Measurements from ENCODE around the gene GPAM. TPM values are rescaled to one million over a fixed set of nuclear protein-coding genes. Genes with fewer than 3 reads are reported as not detected.
"Not testable (repeated sequence)": the region's sequence is repeated elsewhere in the genome, so short reads cannot be mapped to it uniquely, and the experiment has no call there.

Gene GPAM
- total and polyA plus RNA-seq, 4 donors: 16.8 to 25.7 (median 24.1) TPM

GRCh38 chr10:112203328-112204076 is 19.9 kb upstream of the GPAM start:
- 80% methylated on average over 2 of the region's 4 CpGs for WGBS (ENCODE audit: insufficient coverage)
- DNase-seq (ENCODE audit: low read depth in 4 of 6, low spot score in 6 of 6): no peak
- Histone ChIP-seq H3K4me1 (ENCODE audit: control insufficient read depth, insufficient read depth, low read length) (no peaks in the 10 kb centered on the region), H3K36me3 (ENCODE audit: control insufficient read depth, insufficient read depth, low read length) (no peaks in the 10 kb centered on the region), H3K27me3 (ENCODE audit: control insufficient read depth, insufficient read depth, low read length) (no peaks in the 10 kb centered on the region), H3K4me3 (ENCODE audit: low read depth, low read length) (no peak overlapping the region), H3K9me3 (ENCODE audit: control insufficient read depth, insufficient read depth, low read length) (no peaks in the 10 kb centered on the region), H3K27ac (ENCODE audit: low read depth, low read length) (no peak overlapping the region)

- no peak overlapping the region for H3K27ac ChIP-seq (ENCODE audit: low read depth, low read length)
- H3K27me3 ChIP-seq (ENCODE audit: control insufficient read depth, insufficient read depth, low read length): no peaks in the 10 kb centered on the region
- no peaks in the 10 kb centered on the region for H3K36me3 ChIP-seq (ENCODE audit: control insufficient read depth, insufficient read depth, low read length)
- no peaks in the 10 kb centered on the region for H3K9me3 ChIP-seq (ENCODE audit: control insufficient read depth, insufficient read depth, low read length)
- 100% methylated on average over 2 of the region's 6 CpGs for WGBS (ENCODE audit: insufficient coverage)
- H3K4me1 ChIP-seq (ENCODE audit: control insufficient read depth, insufficient read depth, low read length): no peaks in the 10 kb centered on the region
- DNase-seq (ENCODE audit: low read depth in 4 of 6, low spot score in 6 of 6): no peak
- no peak overlapping the region for H3K4me3 ChIP-seq (ENCODE audit: low read depth, low read length)
Observed at GRCh38 chr10:112202561-112203241, 19.1 kb upstream of the GPAM start.

GRCh38 chr10:112202076-112202475 is 18.5 kb upstream of the GPAM start:
- Histone ChIP-seq H3K36me3 (ENCODE audit: control insufficient read depth, insufficient read depth, low read length) (no peaks in the 10 kb centered on the region), H3K27me3 (ENCODE audit: control insufficient read depth, insufficient read depth, low read length) (no peaks in the 10 kb centered on the region), H3K4me3 (ENCODE audit: low read depth, low read length) (no peak overlapping the region), H3K27ac (ENCODE audit: low read depth, low read length) (no peak overlapping the region), H3K4me1 (ENCODE audit: control insufficient read depth, insufficient read depth, low read length) (no peaks in the 10 kb centered on the region), H3K9me3 (ENCODE audit: control insufficient read depth, insufficient read depth, low read length) (no peaks in the 10 kb centered on the region)
- no peak for DNase-seq (ENCODE audit: low read depth in 4 of 6, low spot score in 6 of 6)
- WGBS (ENCODE audit: insufficient coverage): no CpG with 5 or more reads among the region's 1 CpG

GRCh38 chr10:112201334-112201733 is 17.8 kb upstream of the GPAM start:
- H3K4me1 ChIP-seq (ENCODE audit: control insufficient read depth, insufficient read depth, low read length): no peaks in the 10 kb centered on the region
- H3K27me3 ChIP-seq (ENCODE audit: control insufficient read depth, insufficient read depth, low read length): no peaks in the 10 kb centered on the region
- no peak for DNase-seq (ENCODE audit: low read depth in 4 of 6, low spot score in 6 of 6)
- no peaks in the 10 kb centered on the region for H3K9me3 ChIP-seq (ENCODE audit: control insufficient read depth, insufficient read depth, low read length)
- WGBS (ENCODE audit: insufficient coverage): 44% methylated on average over 1 of the region's 1 CpG
- no peaks in the 10 kb centered on the region for H3K36me3 ChIP-seq (ENCODE audit: control insufficient read depth, insufficient read depth, low read length)
- no peak overlapping the region for H3K27ac ChIP-seq (ENCODE audit: low read depth, low read length)
- no peak overlapping the region for H3K4me3 ChIP-seq (ENCODE audit: low read depth, low read length)

GRCh38 chr10:112200259-112200658 is 16.7 kb upstream of the GPAM start:
- not testable (repeated sequence) for H3K27me3 ChIP-seq (ENCODE audit: control insufficient read depth, insufficient read depth, low read length); H3K4me3 ChIP-seq (ENCODE audit: low read depth, low read length); H3K4me1 ChIP-seq (ENCODE audit: control insufficient read depth, insufficient read depth, low read length); H3K36me3 ChIP-seq (ENCODE audit: control insufficient read depth, insufficient read depth, low read length); H3K9me3 ChIP-seq (ENCODE audit: control insufficient read depth, insufficient read depth, low read length); H3K27ac ChIP-seq (ENCODE audit: low read depth, low read length); DNase-seq (ENCODE audit: low read depth in 4 of 6, low spot score in 6 of 6)
- WGBS (ENCODE audit: insufficient coverage): 80% methylated on average over 1 of the region's 5 CpGs

- H3K4me3 ChIP-seq (ENCODE audit: low read depth, low read length); DNase-seq (ENCODE audit: low read depth in 4 of 6, low spot score in 6 of 6): not testable (repeated sequence)
Observed at GRCh38 chr10:112197662-112198061, 14.1 kb upstream of the GPAM start.

GRCh38 chr10:112195224-112195623 is 11.7 kb upstream of the GPAM start:
- H3K9me3 ChIP-seq (ENCODE audit: control insufficient read depth, insufficient read depth, low read length): no peaks in the 10 kb centered on the region
- WGBS (ENCODE audit: insufficient coverage): 78% methylated on average over 6 of the region's 7 CpGs
- no peak overlapping the region for H3K27ac ChIP-seq (ENCODE audit: low read depth, low read length)
- no peak for DNase-seq (ENCODE audit: low read depth in 4 of 6, low spot score in 6 of 6)
- peaks cover 4% of the 10 kb centered on the region for H3K4me1 ChIP-seq (ENCODE audit: control insufficient read depth, insufficient read depth, low read length)
- no peaks in the 10 kb centered on the region for H3K36me3 ChIP-seq (ENCODE audit: control insufficient read depth, insufficient read depth, low read length)
- H3K4me3 ChIP-seq (ENCODE audit: low read depth, low read length): no peak overlapping the region
- H3K27me3 ChIP-seq (ENCODE audit: control insufficient read depth, insufficient read depth, low read length): no peaks in the 10 kb centered on the region

More at GRCh38 chr10:112197662-112198061, 14.1 kb upstream of the GPAM start:
- not testable (repeated sequence) for H3K27ac ChIP-seq (ENCODE audit: low read depth, low read length); H3K27me3 ChIP-seq (ENCODE audit: control insufficient read depth, insufficient read depth, low read length); H3K9me3 ChIP-seq (ENCODE audit: control insufficient read depth, insufficient read depth, low read length); H3K36me3 ChIP-seq (ENCODE audit: control insufficient read depth, insufficient read depth, low read length); H3K4me1 ChIP-seq (ENCODE audit: control insufficient read depth, insufficient read depth, low read length)
- WGBS (ENCODE audit: insufficient coverage): no CpG with 5 or more reads among the region's 2 CpGs

- no peaks in the 10 kb centered on the region for H3K9me3 ChIP-seq (ENCODE audit: control insufficient read depth, insufficient read depth, low read length)
- H3K4me1 ChIP-seq (ENCODE audit: control insufficient read depth, insufficient read depth, low read length): peaks cover 4% of the 10 kb centered on the region
- no peak for DNase-seq (ENCODE audit: low read depth in 4 of 6, low spot score in 6 of 6)
- H3K27me3 ChIP-seq (ENCODE audit: control insufficient read depth, insufficient read depth, low read length): no peaks in the 10 kb centered on the region
- H3K27ac ChIP-seq (ENCODE audit: low read depth, low read length): no peak overlapping the region
- 78% methylated on average over 4 of the region's 6 CpGs for WGBS (ENCODE audit: insufficient coverage)
- H3K36me3 ChIP-seq (ENCODE audit: control insufficient read depth, insufficient read depth, low read length): no peaks in the 10 kb centered on the region
- no peak overlapping the region for H3K4me3 ChIP-seq (ENCODE audit: low read depth, low read length)
Observed at GRCh38 chr10:112191791-112192190, 8.2 kb upstream of the GPAM start.

- H3K4me3 ChIP-seq (ENCODE audit: low read depth, low read length): no peak overlapping the region
- DNase-seq (ENCODE audit: low read depth in 4 of 6, low spot score in 6 of 6): no peak
- H3K4me1 ChIP-seq (ENCODE audit: control insufficient read depth, insufficient read depth, low read length): peaks cover 4% of the 10 kb centered on the region
- WGBS (ENCODE audit: insufficient coverage): 74% methylated on average over 2 of the region's 4 CpGs
- H3K9me3 ChIP-seq (ENCODE audit: control insufficient read depth, insufficient read depth, low read length): no peaks in the 10 kb centered on the region
- H3K36me3 ChIP-seq (ENCODE audit: control insufficient read depth, insufficient read depth, low read length): no peaks in the 10 kb centered on the region
- no peaks in the 10 kb centered on the region for H3K27me3 ChIP-seq (ENCODE audit: control insufficient read depth, insufficient read depth, low read length)
- no peak overlapping the region for H3K27ac ChIP-seq (ENCODE audit: low read depth, low read length)
Observed at GRCh38 chr10:112191041-112191590, 7.6 kb upstream of the GPAM start.

GRCh38 chr10:112189465-112189864 is 5.9 kb upstream of the GPAM start:
- Histone ChIP-seq H3K4me3 (ENCODE audit: low read depth, low read length) (no peak overlapping the region), H3K36me3 (ENCODE audit: control insufficient read depth, insufficient read depth, low read length) (no peaks in the 10 kb centered on the region), H3K27ac (ENCODE audit: low read depth, low read length) (no peak overlapping the region), H3K4me1 (ENCODE audit: control insufficient read depth, insufficient read depth, low read length) (peaks cover 4% of the 10 kb centered on the region), H3K27me3 (ENCODE audit: control insufficient read depth, insufficient read depth, low read length) (no peaks in the 10 kb centered on the region), H3K9me3 (ENCODE audit: control insufficient read depth, insufficient read depth, low read length) (no peaks in the 10 kb centered on the region)
- 84% methylated on average over 5 of the region's 5 CpGs for WGBS (ENCODE audit: insufficient coverage)
- DNase-seq (ENCODE audit: low read depth in 4 of 6, low spot score in 6 of 6): no peak

Measured in spinal cord (tissue), 10 donors.